Stimulated activated CD8-positive, alpha-beta memory T cell treated with anti-CD3 and anti-CD28 coated beads, Interleukin-4, amount 100 ng/mL, for 4 hours (primary cell): ENCODE results near the gene LRRC10B.
"Not testable (repeated sequence)": the region's sequence is repeated elsewhere in the genome, so short reads cannot be mapped to it uniquely, and the experiment has no call there.

Experiments used
- DNase-seq, 2 donors: peaks; one replicate each; pipeline ENCODE4 v3.0.0-alpha.2; 2020; ENCODE audit warnings: low read depth in 2 of 2, low spot score in 1 of 2

Gene LRRC10B

GRCh38 chr11:61507962-61508861 is at the start of gene LRRC10B:
LRRC10B (plus strand) TSS chr11:61508749; CDS start chr11:61508999, 250 bp downstream.
- no peak for DNase-seq

DNA sequence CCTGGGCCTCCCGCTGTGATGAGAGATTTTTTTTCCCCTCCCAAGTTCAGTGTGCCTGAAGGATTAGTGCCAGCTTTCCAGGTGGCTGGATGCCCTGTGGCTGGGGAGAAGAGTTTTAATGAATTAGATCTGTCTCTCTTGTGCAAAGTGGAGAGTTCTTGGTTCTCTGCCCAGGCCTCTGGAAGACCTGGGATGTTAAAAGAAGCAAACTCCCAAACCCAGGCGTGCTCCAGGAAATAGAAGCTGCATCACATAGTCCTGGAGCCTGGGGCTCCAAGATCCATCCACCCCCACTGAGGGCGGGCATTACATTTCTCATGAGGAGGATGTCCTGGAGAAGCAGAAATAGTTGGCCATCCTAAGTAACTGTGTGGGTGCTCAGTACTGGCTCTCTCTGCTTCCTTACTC is 48.1 kb upstream of the LRRC10B start:
- no peak for DNase-seq

DNA sequence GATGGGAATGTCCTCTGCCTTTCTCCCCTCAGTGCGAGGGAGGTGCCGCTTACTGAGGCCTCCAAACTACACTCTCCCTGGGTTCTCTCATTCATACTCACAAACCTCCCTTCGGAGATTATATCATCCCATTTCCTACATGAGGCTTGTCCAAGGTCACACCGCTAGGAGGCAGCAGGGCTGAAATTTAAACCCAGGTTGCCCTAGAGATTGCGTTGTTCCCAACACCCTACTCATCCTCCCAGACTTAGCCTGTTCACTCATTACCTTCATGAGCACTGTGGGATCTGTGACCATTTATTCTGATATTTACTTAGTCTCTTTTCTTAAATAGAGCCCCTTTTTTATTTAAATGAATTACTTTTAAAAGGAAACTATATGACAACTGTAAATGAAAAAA is 47.6 kb upstream of the LRRC10B start:
- DNase-seq = no peak

DNA sequence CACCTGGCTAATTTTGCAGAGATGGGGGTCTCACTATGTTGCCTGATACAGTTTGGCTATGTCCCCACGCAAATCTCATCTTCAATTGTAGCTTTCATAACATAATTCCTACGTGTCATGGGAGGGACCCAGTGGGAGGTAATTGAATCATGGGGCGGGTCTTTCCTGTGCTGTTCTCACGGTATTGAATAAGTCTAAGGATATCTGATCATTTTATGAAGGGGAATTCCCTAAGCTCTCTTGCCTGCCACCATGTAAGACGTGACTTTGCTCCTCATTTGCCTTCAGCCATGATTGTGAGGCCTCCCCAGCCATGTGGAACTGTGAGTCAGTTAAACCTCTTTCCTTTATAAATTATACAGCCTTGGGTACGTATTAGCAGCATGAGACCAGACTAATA is 40.9 kb upstream of the LRRC10B start:
- DNase-seq = not testable (repeated sequence)

DNA sequence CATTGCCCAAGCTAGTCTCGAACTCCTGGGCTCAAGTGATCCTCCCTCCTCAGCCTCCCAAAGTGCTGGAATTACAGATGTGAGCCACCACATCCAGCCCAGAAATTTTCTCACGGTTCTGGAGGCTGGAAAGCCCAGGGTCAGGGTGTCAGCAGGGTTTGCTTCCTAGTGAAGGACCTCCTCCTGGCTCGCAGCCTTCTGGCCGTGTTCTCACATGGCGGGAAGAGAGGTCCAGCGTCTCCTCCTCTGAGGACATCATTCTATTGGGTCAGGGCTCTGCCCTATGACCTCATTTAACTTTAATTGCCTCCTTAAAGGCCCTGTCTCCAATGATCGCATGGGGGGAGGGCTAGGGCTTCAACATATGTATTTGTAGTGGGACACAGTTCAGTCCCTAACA is 40.5 kb upstream of the LRRC10B start:
- no peak for DNase-seq

DNA sequence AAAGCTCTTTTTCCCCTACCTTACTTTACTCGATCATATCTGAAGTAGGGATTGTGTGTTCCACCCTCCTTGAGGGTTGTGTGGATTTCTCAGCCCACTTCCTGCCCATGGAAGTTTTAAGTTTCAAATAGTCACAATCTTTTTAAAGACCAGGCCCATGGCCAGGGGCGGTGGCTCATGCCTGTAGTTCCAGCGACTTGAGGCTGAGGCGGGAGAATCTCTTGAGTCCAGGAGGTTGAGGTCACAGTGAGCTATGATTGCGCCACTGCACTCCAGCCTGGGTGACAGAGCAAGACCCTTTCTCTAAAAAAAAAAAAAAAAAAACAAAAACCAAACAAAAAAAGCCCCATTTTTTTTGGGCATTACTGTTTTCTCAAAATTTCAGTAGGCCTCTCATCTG is 36.3 kb upstream of the LRRC10B start:
- no peak for DNase-seq

- DNase-seq = no peak
Measured at GRCh38 chr11:61472868-61473267, 35.7 kb upstream of the LRRC10B start.

DNA sequence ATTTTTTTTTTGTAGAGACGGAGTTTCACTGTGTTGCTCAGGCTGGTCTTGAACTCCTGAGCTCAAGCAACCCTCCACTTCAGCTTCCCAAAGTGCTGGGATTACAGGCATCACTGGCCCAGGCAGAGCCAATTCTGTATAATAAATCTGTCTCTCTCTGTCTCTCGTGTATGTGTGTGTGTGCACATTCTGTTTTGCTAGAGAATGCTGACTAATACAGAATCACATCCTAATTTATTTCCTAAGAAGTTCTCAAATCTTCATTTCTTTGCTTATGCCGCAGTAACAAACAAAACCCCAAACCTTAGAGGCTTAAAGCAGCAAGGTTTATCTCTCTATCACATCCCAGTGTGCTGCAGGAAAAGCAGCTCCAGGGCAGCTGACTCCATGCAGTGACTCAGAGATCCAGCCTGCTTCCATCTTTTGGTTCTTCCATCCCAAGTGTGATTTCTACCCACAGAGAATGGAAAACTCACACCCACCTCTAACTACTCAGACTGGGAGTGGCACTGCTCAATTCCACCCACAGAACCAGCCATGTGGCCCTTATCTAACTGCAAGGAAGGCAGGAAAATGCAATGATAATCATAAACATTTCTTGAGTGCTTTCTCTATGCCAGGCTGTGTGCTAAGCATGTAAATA is 35.1 kb upstream of the LRRC10B start:
- no peak for DNase-seq

GRCh38 chr11:61474013-61474643 is 34.4 kb upstream of the LRRC10B start:
- no peak for DNase-seq

DNA sequence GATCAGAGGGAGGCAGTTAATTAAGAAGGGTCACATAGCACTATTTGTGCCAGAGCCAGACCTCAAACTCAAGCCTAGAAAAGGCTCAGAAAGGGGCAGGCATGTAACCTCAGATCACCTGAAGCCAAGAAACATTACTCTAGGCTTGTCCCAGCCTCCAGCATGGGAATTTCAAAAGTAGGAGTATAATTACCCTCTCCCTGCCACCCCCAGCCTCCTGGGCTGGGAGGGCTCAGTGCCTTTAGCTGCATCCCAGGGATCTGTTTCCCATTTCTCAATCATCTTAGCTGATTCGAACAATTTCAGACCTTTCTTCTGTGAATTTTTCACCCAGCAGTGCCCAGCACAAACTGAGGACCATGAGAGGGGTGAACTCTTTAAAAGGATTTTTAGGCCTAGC is 33.1 kb upstream of the LRRC10B start:
- no peak for DNase-seq

DNA sequence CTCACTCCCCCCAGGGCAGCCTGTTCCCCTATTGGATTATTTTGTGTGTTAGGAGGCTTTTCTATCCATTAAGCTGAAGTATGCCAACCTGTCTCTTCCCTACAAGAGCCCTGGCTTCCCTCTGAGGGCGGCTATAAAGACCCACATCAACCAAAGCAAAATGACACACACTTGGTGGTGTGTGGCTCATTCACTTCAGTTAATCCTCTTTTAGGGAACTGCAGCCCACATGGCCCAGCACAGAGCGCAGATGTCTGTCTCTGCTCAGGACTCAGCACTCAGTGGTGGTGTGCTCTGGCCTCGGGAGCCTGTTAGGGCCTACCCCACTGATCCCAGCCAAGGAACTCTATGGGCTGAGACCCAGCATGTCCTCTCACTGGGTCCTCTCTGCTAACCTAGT is 32.2 kb upstream of the LRRC10B start:
- no peak for DNase-seq

DNA sequence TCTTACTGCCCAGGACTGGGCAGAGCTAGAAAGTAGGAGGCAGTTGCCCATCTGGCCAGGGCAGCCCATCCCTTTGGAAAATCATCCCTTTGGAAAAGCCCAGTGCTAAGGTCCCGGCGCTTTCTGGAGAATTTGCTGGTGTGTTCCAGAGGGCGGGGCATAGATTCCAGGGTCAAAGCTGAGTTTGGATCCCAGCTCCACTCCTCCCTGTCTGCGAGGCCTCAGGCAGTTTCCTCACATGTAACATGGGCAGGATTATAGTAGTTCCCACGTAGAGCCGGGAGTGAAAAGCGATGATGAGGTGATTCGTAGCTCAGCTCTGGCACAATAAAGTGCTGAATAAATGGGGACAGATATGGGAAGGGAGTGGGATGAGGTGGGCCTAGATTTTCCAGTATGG is 31.4 kb upstream of the LRRC10B start:
- DNase-seq = no peak

DNA sequence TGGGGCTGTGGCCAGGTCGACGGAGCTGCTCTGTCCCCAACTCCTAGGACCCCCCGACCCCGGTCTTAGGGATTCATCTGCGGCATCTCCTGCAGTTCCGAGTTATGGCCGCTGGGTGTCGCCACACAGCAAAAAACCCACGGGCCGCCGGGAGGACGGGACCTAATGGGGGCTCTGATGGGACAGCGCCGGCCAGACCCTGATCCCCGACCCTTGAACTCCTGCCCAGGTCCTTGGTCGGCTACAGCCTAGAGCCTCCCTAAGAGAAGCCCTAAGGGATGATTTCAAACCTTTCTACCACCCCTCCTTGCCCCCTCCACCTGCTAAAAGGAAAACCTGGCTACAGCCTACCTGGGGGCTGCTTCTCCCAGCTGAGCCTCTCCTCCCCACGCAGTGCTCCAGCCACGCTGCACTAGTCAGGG is 30.8 kb upstream of the LRRC10B start:
- peak; percentile 32 to 34 for DNase-seq

DNA sequence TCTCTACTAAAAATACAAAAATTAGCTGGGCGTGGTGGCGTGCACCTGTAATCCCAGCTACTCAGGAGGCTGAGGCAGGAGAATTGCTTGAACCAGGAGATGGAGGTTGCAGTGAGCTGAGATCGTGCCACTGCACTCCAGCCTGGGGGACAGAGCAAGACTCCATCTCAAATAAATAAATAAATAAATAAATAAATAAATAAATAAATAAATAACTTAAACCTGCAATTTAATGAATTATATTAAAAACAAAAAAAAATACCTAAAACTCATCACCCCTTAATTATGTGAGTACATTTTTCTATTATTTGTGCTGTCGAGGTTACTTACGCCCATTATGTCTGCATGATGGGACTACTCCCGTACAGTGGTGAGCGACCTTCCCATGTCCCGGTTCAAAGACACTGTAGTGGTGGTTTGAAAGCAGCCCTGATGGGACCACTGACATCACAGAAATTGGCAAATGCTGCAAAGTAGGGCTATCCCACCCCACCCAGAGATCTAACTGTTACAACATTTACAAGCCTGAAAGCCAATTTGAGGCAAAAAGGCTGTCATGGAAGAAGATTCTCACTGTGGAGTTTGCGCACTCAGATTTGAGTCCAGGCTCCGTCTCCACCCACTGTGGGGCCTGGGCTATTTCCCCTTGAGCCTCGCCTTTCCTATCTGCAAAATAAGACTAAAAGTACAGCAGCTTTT is 29.0 kb upstream of the LRRC10B start:
- not testable (repeated sequence) for DNase-seq

GRCh38 chr11:61480261-61480993 is 28.1 kb upstream of the LRRC10B start:
- DNase-seq = no peak

DNA sequence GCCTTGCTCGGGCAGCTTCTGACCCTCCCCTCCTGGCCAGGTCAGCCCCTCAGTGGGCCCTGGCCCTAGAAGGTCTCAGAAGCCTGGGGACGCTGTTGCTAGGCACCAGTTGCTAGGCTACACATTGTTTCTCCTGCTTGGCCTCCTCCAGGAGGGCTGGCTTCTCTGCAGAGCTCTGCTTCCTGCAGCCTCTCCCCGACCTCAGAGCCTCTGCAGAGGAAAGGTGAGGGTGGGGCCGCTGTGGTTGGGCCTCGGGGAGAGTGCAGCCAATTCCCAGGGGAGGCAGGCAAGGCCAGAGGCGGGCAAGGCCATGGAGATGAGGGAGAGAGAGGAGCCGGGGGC is 27.6 kb upstream of the LRRC10B start:
- DNase-seq = no peak

GRCh38 chr11:61481806-61482205 is 26.7 kb upstream of the LRRC10B start:
- no peak for DNase-seq

DNA sequence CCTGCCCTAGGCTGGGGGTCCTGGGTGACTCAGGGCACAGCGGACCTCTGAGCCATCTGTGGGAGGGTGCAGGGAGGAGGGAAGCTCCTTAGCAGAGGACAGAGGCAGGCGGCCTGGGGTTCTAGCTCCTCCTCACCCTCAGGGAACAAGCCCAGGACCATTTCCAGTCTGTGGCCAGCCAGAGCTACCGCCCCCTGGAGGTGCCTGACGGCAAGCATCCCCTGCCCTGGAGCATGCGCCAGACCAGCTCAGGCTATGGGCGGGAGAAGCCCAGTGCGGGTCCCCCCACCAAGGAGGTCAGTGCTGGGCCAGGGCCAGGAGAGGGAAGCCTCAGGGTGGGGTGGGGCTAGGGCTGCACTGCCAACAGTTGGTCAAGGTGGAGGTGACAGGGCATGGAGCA is 26.0 kb upstream of the LRRC10B start:
- no peak for DNase-seq

DNA sequence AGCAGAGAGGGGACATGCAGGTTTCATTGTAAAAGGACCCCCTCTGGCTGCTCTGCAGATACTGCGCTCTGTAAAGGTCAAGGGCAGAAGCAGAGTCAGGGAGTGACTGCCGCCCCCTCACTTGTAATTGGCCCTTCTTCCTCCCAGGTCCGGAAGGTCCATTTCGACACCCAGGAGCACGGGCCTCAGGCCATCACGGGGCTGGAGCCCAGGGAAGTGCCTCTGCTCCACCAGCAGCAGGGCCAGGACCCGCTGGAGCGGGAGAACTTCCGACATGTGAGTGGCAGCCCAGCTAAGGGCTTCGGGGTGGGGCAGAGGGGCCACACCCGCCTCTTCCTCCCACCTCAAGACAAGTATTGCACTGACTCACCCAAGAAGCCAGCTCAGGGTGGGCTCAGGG is 24.0 kb upstream of the LRRC10B start:
- no peak for DNase-seq

DNA sequence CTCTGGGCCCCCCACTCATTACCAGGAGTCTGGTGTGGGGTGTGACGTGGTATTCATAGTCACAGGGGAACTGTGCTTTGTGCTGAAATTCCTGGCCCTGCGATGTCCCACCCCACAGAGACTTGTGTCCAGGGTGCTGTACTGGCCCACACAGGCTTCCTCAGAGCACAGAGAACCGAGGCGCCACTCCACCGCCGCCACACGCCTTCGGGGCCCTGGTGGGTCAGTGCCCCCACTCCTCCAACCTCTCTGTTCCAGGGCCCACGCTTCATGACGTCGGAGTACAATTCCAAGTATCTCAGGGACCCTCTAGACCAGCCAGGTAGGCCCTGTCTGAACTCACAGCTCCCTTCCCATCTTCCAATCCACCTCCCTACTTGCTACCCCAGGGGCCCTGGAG is 23.5 kb upstream of the LRRC10B start:
- no peak for DNase-seq
